GM18519 (cell line): ENCODE data around the gene BLNK.
A peak's percentile ranks its signal among the peaks of the same experiment; 100 is the strongest.

ENCODE experiments used
- ATAC-seq: cut with Tn5 transposase; IDR thresholded peaks from one replicate; pipeline ENCODE4 v1.9.1; 2021; ENCODE audit warnings: mild to moderate bottlenecking, moderate library complexity; ENCODE audit not compliant: unreplicated experiment, low FRiP score

The BLNK gene

GRCh38 chr10:96264938-96265337 is 6.4 kb downstream of the BLNK start:
- ATAC-seq, result no peak

DNA sequence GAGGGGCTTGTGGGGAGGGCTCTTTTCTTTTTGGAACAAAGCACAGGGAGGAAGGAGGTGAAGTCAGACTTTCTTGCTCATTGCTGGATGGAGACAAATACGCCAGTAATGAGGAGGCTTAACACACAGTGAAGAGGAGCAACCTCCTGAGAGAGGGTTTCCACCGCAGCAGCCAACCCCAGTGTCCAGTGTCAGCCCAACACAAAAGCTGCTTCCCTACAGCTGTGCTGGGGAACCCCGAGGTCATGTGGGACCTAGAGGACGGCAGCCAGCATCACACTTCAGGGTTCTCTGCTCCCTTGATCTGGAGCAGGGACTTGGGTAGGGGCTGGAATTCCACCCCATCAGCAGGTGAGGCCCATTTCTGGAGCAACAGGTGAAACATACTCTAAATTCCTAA is 7.7 kb downstream of the BLNK start:
- no peak for ATAC-seq

DNA sequence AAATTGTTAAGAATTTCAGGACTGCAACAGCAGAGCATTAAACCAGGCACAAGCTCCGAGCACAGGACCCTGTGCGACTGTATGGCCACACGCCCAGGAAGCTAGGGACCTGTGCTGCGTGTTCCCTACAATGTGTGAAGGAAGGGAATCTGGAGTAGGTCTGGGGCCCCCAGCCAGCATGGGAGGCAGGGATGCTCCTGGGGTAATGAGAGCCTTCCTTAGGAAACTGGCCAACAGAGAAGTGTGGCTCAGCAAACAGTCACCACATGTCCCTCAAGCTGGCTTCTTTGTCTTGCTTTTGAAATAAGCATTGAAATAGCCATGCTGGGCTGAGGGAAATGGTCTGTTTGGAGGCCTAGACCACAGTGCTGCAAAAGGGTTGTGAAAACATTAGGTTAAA is 8.2 kb downstream of the BLNK start:
- ATAC-seq, result no peak

GRCh38 chr10:96261930-96262329 is 9.4 kb downstream of the BLNK start:
- no peak for ATAC-seq

- no peak for ATAC-seq
Observed at GRCh38 chr10:96261132-96261531, 10.2 kb downstream of the BLNK start.

- ATAC-seq, result no peak
Observed at GRCh38 chr10:96260014-96260413, 11.4 kb downstream of the BLNK start.

GRCh38 chr10:96259150-96259549 is 12.2 kb downstream of the BLNK start:
- ATAC-seq, result no peak

- no peak for ATAC-seq
Observed at GRCh38 chr10:96257944-96258343, 13.4 kb downstream of the BLNK start.

DNA sequence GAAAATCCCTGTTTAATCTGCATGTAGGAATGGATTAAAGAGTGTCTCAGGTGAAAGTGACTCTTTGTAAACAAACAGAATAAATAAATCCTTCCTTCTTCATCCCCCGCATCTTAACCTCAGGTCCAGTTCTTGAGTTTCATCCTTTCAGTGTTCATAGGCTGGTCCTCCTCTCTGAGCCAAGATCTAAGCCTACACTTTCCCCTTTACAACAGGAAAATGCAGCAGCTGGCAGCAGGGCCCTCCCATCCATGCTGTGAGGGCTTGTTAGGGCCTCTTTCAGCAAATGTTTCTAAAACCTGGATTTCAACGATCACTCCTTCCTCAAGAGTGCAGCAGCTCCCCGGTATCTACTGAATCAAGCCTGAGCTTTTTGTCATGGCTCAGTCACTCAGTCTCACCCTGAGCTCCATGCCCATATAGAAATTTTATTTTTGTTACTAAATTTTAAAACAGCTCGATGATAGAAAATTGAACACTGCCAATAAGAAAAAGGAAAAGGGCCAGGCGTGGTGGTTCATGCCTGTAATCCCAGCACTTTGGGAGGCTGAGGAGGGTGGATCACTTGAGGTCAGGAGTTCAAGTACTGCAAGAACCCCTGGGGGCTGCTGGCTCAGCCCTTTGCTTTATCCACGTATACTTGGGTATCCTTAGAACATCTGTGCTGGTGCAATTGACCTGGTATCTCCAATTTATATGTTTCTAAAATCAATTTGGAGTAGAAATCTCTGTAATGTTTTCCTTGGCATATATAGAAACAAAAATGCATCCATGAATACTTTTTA is 15.6 kb downstream of the BLNK start:
- no peak for ATAC-seq

- ATAC-seq, result no peak
Observed at GRCh38 chr10:96254976-96255375, 16.4 kb downstream of the BLNK start.

- ATAC-seq, result no peak
Observed at GRCh38 chr10:96252730-96253129, 18.6 kb downstream of the BLNK start.

GRCh38 chr10:96250349-96250748 is 21.0 kb downstream of the BLNK start:
- ATAC-seq, result no peak

DNA sequence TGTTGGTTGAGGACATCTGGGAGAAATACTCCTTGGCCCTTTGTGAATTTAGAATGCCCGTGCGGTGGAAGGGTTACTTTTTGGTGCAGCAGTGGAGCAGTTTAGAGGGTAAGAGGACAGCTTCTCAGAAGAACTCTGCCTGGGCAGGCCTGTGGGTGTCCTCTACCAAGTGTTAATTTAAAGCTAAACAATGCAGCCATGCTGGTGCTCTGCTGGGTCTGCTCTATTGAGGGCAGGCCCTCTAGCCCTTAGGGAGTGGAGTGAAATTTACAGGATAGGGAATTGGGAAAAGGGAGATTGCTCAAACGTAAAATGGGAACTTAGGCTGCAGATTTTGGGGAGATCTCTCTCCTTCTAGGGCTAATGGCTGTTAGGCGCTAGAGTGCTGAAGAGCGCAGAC is 22.1 kb downstream of the BLNK start:
- no peak for ATAC-seq

GRCh38 chr10:96244354-96244753 is 27.0 kb downstream of the BLNK start:
- peak; percentile 96 for ATAC-seq

- no peak for ATAC-seq
Observed at GRCh38 chr10:96243296-96243695, 28.1 kb downstream of the BLNK start.

DNA sequence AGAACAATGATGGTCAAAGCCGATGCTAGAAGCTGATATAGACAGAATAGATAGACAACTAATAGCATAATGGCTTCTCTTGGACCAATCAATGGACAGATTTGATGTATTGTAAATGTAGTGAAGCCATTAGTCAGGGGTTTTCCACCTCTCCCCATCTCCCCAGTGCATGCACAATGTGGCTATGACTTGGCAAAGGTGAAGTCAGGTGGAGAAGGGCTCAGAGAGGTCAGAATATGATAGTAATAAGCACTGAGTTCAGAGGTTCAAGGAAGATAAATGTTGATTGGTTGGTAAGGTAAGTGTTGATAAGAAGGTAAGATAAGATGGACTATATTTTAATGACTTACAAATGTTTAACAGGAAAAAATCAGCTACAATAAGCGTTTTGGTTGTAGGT is 28.5 kb downstream of the BLNK start:
- no peak for ATAC-seq

GRCh38 chr10:96238646-96239623 is 32.4 kb downstream of the BLNK start:
- no peak for ATAC-seq

DNA sequence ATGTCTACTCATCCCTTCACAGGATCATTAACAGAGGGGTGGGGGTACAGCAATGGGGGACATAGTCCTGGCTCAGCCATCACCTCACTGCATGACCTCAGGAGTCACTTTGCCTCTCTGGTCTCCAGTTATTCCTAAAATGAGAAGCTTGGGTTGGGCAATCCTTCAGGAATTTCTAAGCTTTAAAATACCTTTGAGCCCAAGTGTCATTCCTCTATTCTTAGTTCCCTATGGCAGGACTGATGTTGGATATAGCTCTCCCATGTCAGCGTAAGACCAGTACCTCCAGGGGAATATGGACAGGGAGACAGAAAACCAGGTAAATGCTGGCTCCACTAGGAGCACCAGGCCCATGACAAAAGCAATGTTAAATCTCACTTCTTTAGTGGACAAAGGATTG is 34.5 kb downstream of the BLNK start:
- no peak for ATAC-seq

- ATAC-seq, result no peak
Observed at GRCh38 chr10:96236090-96236478, 35.3 kb downstream of the BLNK start.

DNA sequence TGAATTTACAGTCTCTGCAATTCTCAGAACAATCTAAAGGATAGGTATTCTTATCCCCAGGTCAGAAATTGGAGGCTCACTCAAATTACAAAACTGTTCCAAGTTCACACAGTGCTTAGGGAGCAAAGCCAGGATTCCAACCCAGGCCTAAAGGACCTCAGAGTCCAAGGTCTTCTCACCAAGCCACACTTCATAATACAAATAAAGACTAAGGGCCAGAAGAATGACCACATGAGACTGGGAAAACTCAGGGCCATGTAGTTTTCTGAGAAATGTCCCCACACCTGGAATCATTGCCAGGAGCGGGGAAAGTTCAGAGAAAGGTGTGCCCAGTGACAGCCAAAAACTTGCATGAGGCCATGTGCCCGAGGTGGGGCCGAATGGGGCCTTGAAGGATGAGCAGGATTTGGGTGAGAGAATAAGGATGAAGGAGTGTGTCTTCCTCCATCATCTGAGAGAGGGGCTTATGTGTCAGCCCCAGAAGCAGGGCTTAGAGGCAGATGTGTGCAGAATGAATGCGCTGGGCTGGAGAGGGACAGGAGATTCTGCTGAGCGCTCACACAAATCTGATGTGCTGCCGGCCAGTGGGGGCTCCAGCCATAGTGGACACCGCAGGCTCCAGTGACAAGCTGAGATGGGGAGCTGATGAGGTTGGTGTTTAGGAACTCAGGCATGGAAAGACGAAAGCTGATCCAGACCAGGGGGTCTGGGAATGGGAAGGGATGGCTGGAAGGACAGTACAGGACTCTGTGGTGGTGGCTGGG is 35.9 kb downstream of the BLNK start:
- ATAC-seq, result no peak

DNA sequence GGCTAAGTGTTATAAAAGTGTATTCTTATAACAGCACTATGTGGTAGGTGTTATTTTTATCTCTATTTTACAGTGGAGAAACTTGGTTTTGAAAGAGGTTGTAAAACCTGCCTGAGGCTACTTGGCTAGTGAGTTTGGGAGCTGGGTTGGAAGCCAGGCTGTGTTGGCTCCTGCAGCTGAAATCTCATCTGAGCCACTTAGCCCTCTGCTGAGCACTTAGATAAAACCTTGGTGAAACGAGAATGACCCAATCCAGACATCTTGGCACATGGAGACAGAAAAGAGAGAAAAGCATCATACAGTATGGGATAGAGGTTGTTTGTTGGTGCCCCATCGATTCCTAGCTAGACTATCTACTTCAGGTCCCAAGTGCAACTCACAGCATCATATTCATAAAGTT is 37.4 kb downstream of the BLNK start:
- no peak for ATAC-seq
